Panc1 (cell line): Measurements from ENCODE around the gene ZZZ3. TPM values are rescaled to one million over a fixed set of nuclear protein-coding genes. Genes with fewer than 3 reads are reported as not detected.

Source experiments
- ATAC-seq: fragments of 200-7000 bp; cut with Tn5 transposase; 2 replicates; pipeline ENCODE4 v1.9.1; 2020; ENCODE audit warnings: mild to moderate bottlenecking, moderate library complexity
- Bru-seq: library from RNA; stranded (reverse); fragments of 400-500 nt; gene quantifications from one replicate; lab custom pipeline; 2021; lab: Mats Ljungman, UMichigan
- BruChase-seq, 2 experiments: library from RNA; stranded (reverse); fragments of 400-500 nt; gene quantifications; one replicate each; lab custom pipeline; 2021; lab: Mats Ljungman, UMichigan
- BruUV-seq: library from RNA; stranded (reverse); fragments of 400-500 nt; replicated peaks from 2 replicates; lab custom pipeline; 2021; lab: Mats Ljungman, UMichigan
- CTCF ChIA-PET: fragments of 300-600 bp; sonication (Branson Sonifier 250); formaldehyde crosslinking; loops from one replicate; lab custom pipeline; 2022; ENCODE audit warnings: antibody characterized with exemption; lab: Charles Lee
- POLR2A ChIA-PET: fragments of 300-600 bp; sonication (Branson Sonifier 250); formaldehyde crosslinking; loops from one replicate; lab custom pipeline; 2022; ENCODE audit warnings: antibody characterized with exemption; lab: Charles Lee
- DNase-seq: peaks from one replicate; pipeline ENCODE4 v3.0.0-alpha.2; 2010; ENCODE audit warnings: low read depth, low spot score
- H3K27ac ChIP-seq: 2 replicates; pipeline ENCODE4 v1.5.1; 2011; ENCODE audit warnings: mild to moderate bottlenecking, low read length, inconsistent platforms
- H3K27me3 ChIP-seq: fragments of 200-500 bp; sonication (Bioruptor generic); 2 replicates; pipeline ENCODE4 v1.6.0; 2014; ENCODE audit warnings: low read length, inconsistent platforms; ENCODE audit not compliant: control insufficient read depth, insufficient read depth
- H3K36me3 ChIP-seq: fragments of 200-500 bp; sonication (Bioruptor generic); 2 replicates; pipeline ENCODE4 v1.5.1; 2014; ENCODE audit warnings: inconsistent platforms, mild to moderate bottlenecking, low read length, moderate library complexity; ENCODE audit not compliant: control insufficient read depth, insufficient read depth
- H3K4me1 ChIP-seq: 2 replicates; pipeline ENCODE4 v1.5.1; 2011; ENCODE audit warnings: inconsistent platforms, mild to moderate bottlenecking, low read length, moderate library complexity; ENCODE audit not compliant: control insufficient read depth, insufficient read depth
- H3K4me3 ChIP-seq, 2 experiments: 2 replicates each; pipeline ENCODE4 v1.5.1; 2011 to 2012; ENCODE audit warnings: low read depth in 2 of 2, low read length in 2 of 2, mild to moderate bottlenecking in 2 of 2, inconsistent platforms in 1 of 2, moderate library complexity in 1 of 2
- H3K9me3 ChIP-seq: fragments of 200-500 bp; sonication (Bioruptor generic); 2 replicates; pipeline ENCODE4 v1.5.1; 2014; ENCODE audit warnings: low read depth, mild to moderate bottlenecking, inconsistent platforms, low read length, moderate library complexity; ENCODE audit not compliant: control insufficient read depth, insufficient read depth
- CTCF ChIP-seq: fragments of 450-650 bp; IDR thresholded peaks from 2 replicates; pipeline ENCODE4 v1.5.1; 2017; ENCODE audit warnings: mild to moderate bottlenecking
- POLR2AphosphoS5 ChIP-seq: IDR thresholded peaks from 2 replicates; pipeline ENCODE4 v1.6.1; 2012; ENCODE audit warnings: mild to moderate bottlenecking, low read depth, low read length, moderate library complexity
- REST ChIP-seq, 2 experiments: IDR thresholded peaks; 2 replicates each; pipeline ENCODE4 v1.6.1; 2011 to 2012; ENCODE audit warnings: low read depth in 2 of 2, control low read depth in 1 of 2, low read length in 1 of 2, mild to moderate bottlenecking in 1 of 2, moderate library complexity in 1 of 2; ENCODE audit not compliant: insufficient read depth in 1 of 2
- SIN3A ChIP-seq: IDR thresholded peaks from 2 replicates; pipeline ENCODE4 v1.6.1; 2012; ENCODE audit warnings: low read depth, mild to moderate bottlenecking, low read length, moderate library complexity, borderline replicate concordance; ENCODE audit not compliant: insufficient read depth
- TCF7L2 ChIP-seq: IDR thresholded peaks from 2 replicates; pipeline ENCODE4 v1.6.1; 2011; ENCODE audit warnings: mild to moderate bottlenecking, low read depth, low read length, inconsistent platforms
- in situ Hi-C: cut with HindIII; loops from 2 replicates; pipeline ENCODE4 v1.10.0; 2016; ENCODE audit warnings: low sequenced_read_pairs, low pct_unique_long_range_greater_than_20kb
- intact Hi-C: fragments of 100-400 bp; cut with micrococcal nuclease; formaldehyde crosslinking; loops from one replicate; pipeline ENCODE4 v1.10.0; 2022; ENCODE audit not compliant: unreplicated experiment
- long read RNA-seq: library from polyadenylated mRNA; unstranded; transcript quantifications from one replicate; pipeline ENCODE4 v2.0.0, GENCODE V29; 2021; ENCODE audit not compliant: unreplicated experiment
- polyA plus RNA-seq: library from polyadenylated mRNA; unstranded; fragments of >200 nt; gene quantifications from one replicate; pipeline ENCODE4 v1.2.1, GENCODE V29; 2012; ENCODE audit warnings: missing spikeins; ENCODE audit not compliant: insufficient read length
- total RNA-seq: library from RNA; stranded (reverse); gene quantifications from one replicate; pipeline ENCODE4 v1.2.1, GENCODE V29; 2021; ENCODE audit not compliant: unreplicated experiment

ZZZ3 gene
- total RNA-seq (52.6 TPM), Bru-seq, nascent RNA (percentile 96 among the genes with signal in this experiment), BruChase-seq, experiment 1, labeled RNA remaining after a 2-hour chase (percentile 91 among the genes with signal in this experiment), BruChase-seq, experiment 2, labeled RNA remaining after a 6-hour chase (percentile 87 among the genes with signal in this experiment)
- polyA plus RNA-seq: 18.7 TPM
- long read RNA-seq, full-length matches to known transcripts: 14 of 131 reads
- long read RNA-seq, partial matches to known transcripts: 4 of 131 reads
- long read RNA-seq, other reads (novel, unspliced or antisense): 113 of 131 reads

GRCh38 chr1:77682460-77683159 lies at the start of gene ZZZ3:
Gene ZZZ3, minus strand, starts transcription at chr1:77682658. Its CDS starts 49,304 bp downstream, at chr1:77633354.
- H3K4me1 ChIP-seq: peaks cover 31% of the 10 kb centered on the region
- H3K27me3 ChIP-seq: no peaks in the 10 kb centered on the region
- TF ChIP-seq TCF7L2 (no peak), REST (IDR thresholded peaks at IDR 0.05; ENCODE audit: insufficient read depth in 1 of 2, low read depth in 2 of 2, low read length in 1 of 2) (no peak), CTCF (no peak), POLR2AphosphoS5 (peak; percentile 81), SIN3A (peak; percentile 90)
- H3K4me3 ChIP-seq: peak within 1 kb of the TSS; percentile 69 to 98
- no TSS peak for BruUV-seq
- intact Hi-C loops: no loop called here
- H3K27ac ChIP-seq: peak within 1 kb of the TSS; percentile 99
- H3K36me3 ChIP-seq: no peaks in the 10 kb centered on the region; the same call in 1 of the 2 replicates
- no peaks in the 10 kb centered on the region for H3K9me3 ChIP-seq
- DNase-seq (peak; percentile 95), ATAC-seq (peak; percentile 87)
- ChIA-PET CTCF (interaction anchor here (0.6 to 0.7 kb wide), 2 partner anchors 41 to 90 kb away, joined by 4 to 5 read pairs; no protein-coding TSS in a partner anchor), POLR2A (interaction anchor here (0.5 to 0.7 kb wide), 4 partner anchors 82 to 1536 kb away, joined by 3 to 10 read pairs (median 3); no protein-coding TSS in a partner anchor)
- in situ Hi-C loops: no loop called here

- Histone ChIP-seq H3K4me1 (no peaks in the 10 kb centered on the region), H3K27ac (no peak overlapping the region), H3K27me3 (no peaks in the 10 kb centered on the region), H3K9me3 (no peaks in the 10 kb centered on the region), H3K4me3 (no peak overlapping the region), H3K36me3 (peaks cover 6% of the 10 kb centered on the region; the same call in 1 of the 2 replicates)
- no TSS peak for BruUV-seq
- no peak for ATAC-seq
- ChIA-PET CTCF (no interaction called here), POLR2A (interaction anchor here (0.7 kb wide), 1 partner anchor 35 kb away, joined by 7 read pairs; no protein-coding TSS in a partner anchor)
- DNase-seq: no peak
- intact Hi-C loops (no loop called here), in situ Hi-C loops (no loop called here)
- no peak for TF ChIP-seq TCF7L2
- TF ChIP-seq CTCF: no peak
- TF ChIP-seq SIN3A: no peak
- no peak for TF ChIP-seq REST (IDR thresholded peaks at IDR 0.05; ENCODE audit: insufficient read depth in 1 of 2, low read depth in 2 of 2, low read length in 1 of 2)
- no peak for TF ChIP-seq POLR2AphosphoS5
Measured at GRCh38 chr1:77732090-77732489, 49.6 kb upstream of the ZZZ3 start.
